ENCODE results near the gene GPC3.

GPC3 gene

GRCh38 chrX:133588827-133589226, 396.6 kb downstream of the GPC3 start:
- DNase-seq, result no peak

GRCh38 chrX:133587818-133588217, 397.6 kb downstream of the GPC3 start:
- DNase-seq, result no peak

GRCh38 chrX:133587071-133587470, 398.3 kb downstream of the GPC3 start:
- no peak for DNase-seq

GRCh38 chrX:133586443-133586842, 399.0 kb downstream of the GPC3 start:
- no peak for DNase-seq

GRCh38 chrX:133583825-133584224, 401.6 kb downstream of the GPC3 start:
- no peak for DNase-seq

- DNase-seq, result no peak
Observed at GRCh38 chrX:133580625-133581024, 404.8 kb downstream of the GPC3 start.

- no peak for DNase-seq
Observed at GRCh38 chrX:133579631-133580030, 405.8 kb downstream of the GPC3 start.

- DNase-seq, result no peak
Observed at GRCh38 chrX:133576876-133577275, 408.5 kb downstream of the GPC3 start.

GRCh38 chrX:133575501-133576136, 409.8 kb downstream of the GPC3 start:
- no peak for DNase-seq

GRCh38 chrX:133574716-133575115, 410.7 kb downstream of the GPC3 start:
- DNase-seq, result no peak

GRCh38 chrX:133570549-133570948, 414.8 kb downstream of the GPC3 start:
- no peak for DNase-seq

GRCh38 chrX:133569217-133569616, 416.2 kb downstream of the GPC3 start:
- no peak for DNase-seq

GRCh38 chrX:133568109-133568508, 417.3 kb downstream of the GPC3 start:
- no peak for DNase-seq

- no peak for DNase-seq
Observed at GRCh38 chrX:133566876-133567275, 418.5 kb downstream of the GPC3 start.

- no peak for DNase-seq
Observed at GRCh38 chrX:133563705-133564104, 421.7 kb downstream of the GPC3 start.

- no peak for DNase-seq
Observed at GRCh38 chrX:133561251-133561650, 424.1 kb downstream of the GPC3 start.

- DNase-seq, result no peak
Observed at GRCh38 chrX:133559909-133560308, 425.5 kb downstream of the GPC3 start.

GRCh38 chrX:133555782-133556458, 429.5 kb downstream of the GPC3 start:
- DNase-seq, result no peak

GRCh38 chrX:133550665-133551485, 434.5 kb downstream of the GPC3 start:
- no peak for DNase-seq

GRCh38 chrX:133549295-133549933, 436.0 kb downstream of the GPC3 start:
- no peak for DNase-seq

- DNase-seq, result no peak
Observed at GRCh38 chrX:133546441-133546840, 439.0 kb downstream of the GPC3 start.

- no peak for DNase-seq
Observed at GRCh38 chrX:133544778-133545177, 440.6 kb downstream of the GPC3 start.

GRCh38 chrX:133544115-133544514, 441.3 kb downstream of the GPC3 start:
- DNase-seq, result no peak

Data from NCI-H226 (cell line).